Measurements from ENCODE around the gene PACS2. TPM values are rescaled to one million over a fixed set of nuclear protein-coding genes. Genes with fewer than 3 reads are reported as not detected.

PACS2 gene
- total RNA-seq: 60.0 TPM

GRCh38 chr14:105314287-105315200, at the start of gene PACS2:
PACS2 (plus strand) TSS chr14:105314748; CDS start chr14:105314919, 171 bp downstream.
- no peaks in the 10 kb centered on the region for H3K9me3 ChIP-seq (ENCODE audit: control insufficient read depth in 3 of 3, low read length in 3 of 3)
- peak within 1 kb of the TSS; percentile 76 to 83 (median 83) for H3K4me3 ChIP-seq (ENCODE audit: low read length in 3 of 3)
- H3K4me1 ChIP-seq (ENCODE audit: control insufficient read depth in 3 of 3, insufficient read depth in 3 of 3, low read length in 3 of 3): peaks cover 35 to 40% (median 37%) of the 10 kb centered on the region in 3 donors
- H3K27ac ChIP-seq (ENCODE audit: low read depth, low read length): peak within 1 kb of the TSS; percentile 86
- peak within 1 kb of the TSS; percentile 73 to 83 (median 80) for H3K9ac ChIP-seq (ENCODE audit: low read depth in 1 of 3, low read length in 3 of 3)
- H3K27me3 ChIP-seq (ENCODE audit: control insufficient read depth in 3 of 3, insufficient read depth in 3 of 3, low read length in 3 of 3): no peaks in the 10 kb centered on the region
- no peaks in the 10 kb centered on the region for H3K36me3 ChIP-seq (ENCODE audit: control insufficient read depth in 3 of 3, insufficient read depth in 3 of 3, low read length in 3 of 3)

- Histone ChIP-seq H3K4me3 (ENCODE audit: low read length in 3 of 3) (no peak overlapping the region), H3K9ac (ENCODE audit: low read depth in 1 of 3, low read length in 3 of 3) (peak overlapping the region in 1 of 3 donors; percentile 45), H3K36me3 (ENCODE audit: control insufficient read depth in 3 of 3, insufficient read depth in 3 of 3, low read length in 3 of 3) (peaks cover 15 to 17% (median 15%) of the 10 kb centered on the region in 3 donors), H3K4me1 (ENCODE audit: control insufficient read depth in 3 of 3, insufficient read depth in 3 of 3, low read length in 3 of 3) (peaks cover 0 to 10% (median 9%) of the 10 kb centered on the region in 3 donors), H3K27ac (ENCODE audit: low read depth, low read length) (no peak overlapping the region), H3K27me3 (ENCODE audit: control insufficient read depth in 3 of 3, insufficient read depth in 3 of 3, low read length in 3 of 3) (no peaks in the 10 kb centered on the region), H3K9me3 (ENCODE audit: control insufficient read depth in 3 of 3, low read length in 3 of 3) (no peaks in the 10 kb centered on the region)
Measured at GRCh38 chr14:105267820-105268548, 46.6 kb upstream of the PACS2 start.

GRCh38 chr14:105268736-105269354, 45.7 kb upstream of the PACS2 start:
- Histone ChIP-seq H3K36me3 (ENCODE audit: control insufficient read depth in 3 of 3, insufficient read depth in 3 of 3, low read length in 3 of 3) (peaks cover 12 to 17% (median 15%) of the 10 kb centered on the region in 3 donors), H3K4me1 (ENCODE audit: control insufficient read depth in 3 of 3, insufficient read depth in 3 of 3, low read length in 3 of 3) (peaks cover 0 to 10% (median 9%) of the 10 kb centered on the region in 3 donors), H3K9ac (ENCODE audit: low read depth in 1 of 3, low read length in 3 of 3) (no peak overlapping the region), H3K27ac (ENCODE audit: low read depth, low read length) (no peak overlapping the region), H3K4me3 (ENCODE audit: low read length in 3 of 3) (no peak overlapping the region), H3K9me3 (ENCODE audit: control insufficient read depth in 3 of 3, low read length in 3 of 3) (no peaks in the 10 kb centered on the region), H3K27me3 (ENCODE audit: control insufficient read depth in 3 of 3, insufficient read depth in 3 of 3, low read length in 3 of 3) (no peaks in the 10 kb centered on the region)

- Histone ChIP-seq H3K27me3 (ENCODE audit: control insufficient read depth in 3 of 3, insufficient read depth in 3 of 3, low read length in 3 of 3) (no peaks in the 10 kb centered on the region), H3K4me1 (ENCODE audit: control insufficient read depth in 3 of 3, insufficient read depth in 3 of 3, low read length in 3 of 3) (peaks cover 0 to 11% (median 10%) of the 10 kb centered on the region in 3 donors), H3K4me3 (ENCODE audit: low read length in 3 of 3) (no peak overlapping the region), H3K9ac (ENCODE audit: low read depth in 1 of 3, low read length in 3 of 3) (no peak overlapping the region), H3K9me3 (ENCODE audit: control insufficient read depth in 3 of 3, low read length in 3 of 3) (no peaks in the 10 kb centered on the region), H3K27ac (ENCODE audit: low read depth, low read length) (no peak overlapping the region), H3K36me3 (ENCODE audit: control insufficient read depth in 3 of 3, insufficient read depth in 3 of 3, low read length in 3 of 3) (peaks cover 12 to 17% (median 15%) of the 10 kb centered on the region in 3 donors)
Measured at GRCh38 chr14:105269405-105269804, 45.1 kb upstream of the PACS2 start.

- no peak overlapping the region for H3K27ac ChIP-seq (ENCODE audit: low read depth, low read length)
- H3K9ac ChIP-seq (ENCODE audit: low read depth in 1 of 3, low read length in 3 of 3): no peak overlapping the region
- peaks cover 12 to 25% (median 23%) of the 10 kb centered on the region in 3 donors for H3K4me1 ChIP-seq (ENCODE audit: control insufficient read depth in 3 of 3, insufficient read depth in 3 of 3, low read length in 3 of 3)
- H3K4me3 ChIP-seq (ENCODE audit: low read length in 3 of 3): no peak overlapping the region
- no peaks in the 10 kb centered on the region for H3K27me3 ChIP-seq (ENCODE audit: control insufficient read depth in 3 of 3, insufficient read depth in 3 of 3, low read length in 3 of 3)
- H3K9me3 ChIP-seq (ENCODE audit: control insufficient read depth in 3 of 3, low read length in 3 of 3): no peaks in the 10 kb centered on the region
- peaks cover 12 to 17% (median 15%) of the 10 kb centered on the region in 3 donors for H3K36me3 ChIP-seq (ENCODE audit: control insufficient read depth in 3 of 3, insufficient read depth in 3 of 3, low read length in 3 of 3)
Measured at GRCh38 chr14:105271224-105271890, 43.2 kb upstream of the PACS2 start.

- H3K36me3 ChIP-seq (ENCODE audit: control insufficient read depth in 3 of 3, insufficient read depth in 3 of 3, low read length in 3 of 3): peaks cover 11 to 17% (median 15%) of the 10 kb centered on the region in 3 donors
- H3K4me1 ChIP-seq (ENCODE audit: control insufficient read depth in 3 of 3, insufficient read depth in 3 of 3, low read length in 3 of 3): peaks cover 15 to 25% (median 25%) of the 10 kb centered on the region in 3 donors
- no peaks in the 10 kb centered on the region for H3K9me3 ChIP-seq (ENCODE audit: control insufficient read depth in 3 of 3, low read length in 3 of 3)
- no peak overlapping the region for H3K27ac ChIP-seq (ENCODE audit: low read depth, low read length)
- H3K27me3 ChIP-seq (ENCODE audit: control insufficient read depth in 3 of 3, insufficient read depth in 3 of 3, low read length in 3 of 3): no peaks in the 10 kb centered on the region
- H3K4me3 ChIP-seq (ENCODE audit: low read length in 3 of 3): no peak overlapping the region
- H3K9ac ChIP-seq (ENCODE audit: low read depth in 1 of 3, low read length in 3 of 3): no peak overlapping the region
Measured at GRCh38 chr14:105272623-105273022, 41.9 kb upstream of the PACS2 start.

- Histone ChIP-seq H3K4me1 (ENCODE audit: control insufficient read depth in 3 of 3, insufficient read depth in 3 of 3, low read length in 3 of 3) (peaks cover 18 to 25% (median 25%) of the 10 kb centered on the region in 3 donors), H3K36me3 (ENCODE audit: control insufficient read depth in 3 of 3, insufficient read depth in 3 of 3, low read length in 3 of 3) (peaks cover 11 to 17% (median 15%) of the 10 kb centered on the region in 3 donors), H3K9me3 (ENCODE audit: control insufficient read depth in 3 of 3, low read length in 3 of 3) (no peaks in the 10 kb centered on the region), H3K27me3 (ENCODE audit: control insufficient read depth in 3 of 3, insufficient read depth in 3 of 3, low read length in 3 of 3) (no peaks in the 10 kb centered on the region), H3K9ac (ENCODE audit: low read depth in 1 of 3, low read length in 3 of 3) (no peak overlapping the region), H3K4me3 (ENCODE audit: low read length in 3 of 3) (no peak overlapping the region), H3K27ac (ENCODE audit: low read depth, low read length) (no peak overlapping the region)
Measured at GRCh38 chr14:105273062-105273461, 41.5 kb upstream of the PACS2 start.

- H3K9ac ChIP-seq (ENCODE audit: low read depth in 1 of 3, low read length in 3 of 3): no peak overlapping the region
- H3K4me1 ChIP-seq (ENCODE audit: control insufficient read depth in 3 of 3, insufficient read depth in 3 of 3, low read length in 3 of 3): peaks cover 18 to 26% (median 24%) of the 10 kb centered on the region in 3 donors
- H3K36me3 ChIP-seq (ENCODE audit: control insufficient read depth in 3 of 3, insufficient read depth in 3 of 3, low read length in 3 of 3): peaks cover 4 to 5% (median 5%) of the 10 kb centered on the region in 3 donors
Measured at GRCh38 chr14:105274637-105275036, 39.9 kb upstream of the PACS2 start.

GRCh38 chr14:105275267-105275946, 39.1 kb upstream of the PACS2 start:
- Histone ChIP-seq H3K4me1 (ENCODE audit: control insufficient read depth in 3 of 3, insufficient read depth in 3 of 3, low read length in 3 of 3) (peaks cover 18 to 28% (median 26%) of the 10 kb centered on the region in 3 donors), H3K27ac (ENCODE audit: low read depth, low read length) (peak overlapping the region; percentile 58), H3K9me3 (ENCODE audit: control insufficient read depth in 3 of 3, low read length in 3 of 3) (no peaks in the 10 kb centered on the region), H3K4me3 (ENCODE audit: low read length in 3 of 3) (peak overlapping the region in 1 of 3 donors; percentile 13), H3K9ac (ENCODE audit: low read depth in 1 of 3, low read length in 3 of 3) (peak overlapping the region; percentile 32 to 75 (median 57)), H3K36me3 (ENCODE audit: control insufficient read depth in 3 of 3, insufficient read depth in 3 of 3, low read length in 3 of 3) (peaks cover 4 to 8% (median 6%) of the 10 kb centered on the region in 3 donors), H3K27me3 (ENCODE audit: control insufficient read depth in 3 of 3, insufficient read depth in 3 of 3, low read length in 3 of 3) (no peaks in the 10 kb centered on the region)

More at GRCh38 chr14:105274637-105275036, 39.9 kb upstream of the PACS2 start:
- H3K9me3 ChIP-seq (ENCODE audit: control insufficient read depth in 3 of 3, low read length in 3 of 3): no peaks in the 10 kb centered on the region
- H3K27me3 ChIP-seq (ENCODE audit: control insufficient read depth in 3 of 3, insufficient read depth in 3 of 3, low read length in 3 of 3): no peaks in the 10 kb centered on the region
- no peak overlapping the region for H3K4me3 ChIP-seq (ENCODE audit: low read length in 3 of 3)
- no peak overlapping the region for H3K27ac ChIP-seq (ENCODE audit: low read depth, low read length)

All from skeletal muscle tissue (tissue), 4 donors.